HAP-1 (cell line): ENCODE measurements around the gene NR2F2.

ENCODE experiments used
- DNase-seq, 2 experiments: peaks; one replicate each; pipeline ENCODE4 v3.0.0-alpha.2; 2016 to 2020; ENCODE audit warnings: low spot score in 2 of 2
- H3K27me3 ChIP-seq: fragments of 250-450 bp; sonication (Bioruptor Pico); 2 replicates; pipeline ENCODE4 v1.5.1; 2020; ENCODE audit warnings: low read depth, mild to moderate bottlenecking, moderate library complexity
- H3K36me3 ChIP-seq: fragments of 250-450 bp; sonication (Bioruptor Pico); replicated peaks from 2 replicates; pipeline ENCODE4 v1.5.1; 2020; ENCODE audit warnings: mild to moderate bottlenecking
- H3K4me1 ChIP-seq: fragments of 250-450 bp; sonication (Bioruptor Pico); 2 replicates; pipeline ENCODE4 v1.5.1; 2020; ENCODE audit warnings: mild to moderate bottlenecking
- H3K4me3 ChIP-seq: fragments of 250-450 bp; sonication (Bioruptor Pico); 2 replicates; pipeline ENCODE4 v1.5.1; 2020; ENCODE audit warnings: mild to moderate bottlenecking, moderate library complexity
- H3K9me3 ChIP-seq: fragments of 250-450 bp; sonication (Bioruptor Pico); 2 replicates; pipeline ENCODE4 v1.5.1; 2020; ENCODE audit warnings: mild to moderate bottlenecking, moderate library complexity
- in situ Hi-C: fragments of 300-500 bp; cut with MboI; formaldehyde crosslinking; loops from 3 replicates; pipeline ENCODE4 v1.14.3; 2020; ENCODE audit warnings: low sequenced_read_pairs, inconsistent platforms, mixed read lengths

NR2F2 gene

GRCh38 chr15:96307856-96308394, 22.6 kb upstream of the NR2F2 start:
- in situ Hi-C loops = no loop called here
- H3K4me3 ChIP-seq = no peak overlapping the region
- no peaks in the 10 kb centered on the region for H3K9me3 ChIP-seq
- H3K27me3 ChIP-seq = no peaks in the 10 kb centered on the region
- H3K4me1 ChIP-seq = peaks cover 19% of the 10 kb centered on the region
- no peaks in the 10 kb centered on the region for H3K36me3 ChIP-seq
- DNase-seq = no peak

- no peaks in the 10 kb centered on the region for H3K27me3 ChIP-seq
- no peaks in the 10 kb centered on the region for H3K36me3 ChIP-seq
- no peaks in the 10 kb centered on the region for H3K9me3 ChIP-seq
- no peak overlapping the region for H3K4me3 ChIP-seq
- in situ Hi-C loops = no loop called here
- no peak for DNase-seq
- peaks cover 17% of the 10 kb centered on the region for H3K4me1 ChIP-seq
Observed at GRCh38 chr15:96309143-96309660, 21.3 kb upstream of the NR2F2 start.

GRCh38 chr15:96311256-96311955, 19.1 kb upstream of the NR2F2 start:
- Histone ChIP-seq H3K9me3 (no peaks in the 10 kb centered on the region), H3K27me3 (no peaks in the 10 kb centered on the region), H3K36me3 (no peaks in the 10 kb centered on the region), H3K4me1 (peaks cover 17% of the 10 kb centered on the region), H3K4me3 (no peak overlapping the region)
- no peak for DNase-seq
- in situ Hi-C loops = no loop called here

GRCh38 chr15:96311956-96312294, 18.6 kb upstream of the NR2F2 start:
- in situ Hi-C loops = no loop called here
- DNase-seq = no peak
- Histone ChIP-seq H3K4me1 (peaks cover 21% of the 10 kb centered on the region), H3K9me3 (no peaks in the 10 kb centered on the region), H3K36me3 (no peaks in the 10 kb centered on the region), H3K27me3 (no peaks in the 10 kb centered on the region), H3K4me3 (no peak overlapping the region)

- Histone ChIP-seq H3K9me3 (no peaks in the 10 kb centered on the region), H3K27me3 (peaks cover 1% of the 10 kb centered on the region; the same call in 1 of the 2 replicates)
Observed at GRCh38 chr15:96312641-96313335, 17.7 kb upstream of the NR2F2 start.

DNA sequence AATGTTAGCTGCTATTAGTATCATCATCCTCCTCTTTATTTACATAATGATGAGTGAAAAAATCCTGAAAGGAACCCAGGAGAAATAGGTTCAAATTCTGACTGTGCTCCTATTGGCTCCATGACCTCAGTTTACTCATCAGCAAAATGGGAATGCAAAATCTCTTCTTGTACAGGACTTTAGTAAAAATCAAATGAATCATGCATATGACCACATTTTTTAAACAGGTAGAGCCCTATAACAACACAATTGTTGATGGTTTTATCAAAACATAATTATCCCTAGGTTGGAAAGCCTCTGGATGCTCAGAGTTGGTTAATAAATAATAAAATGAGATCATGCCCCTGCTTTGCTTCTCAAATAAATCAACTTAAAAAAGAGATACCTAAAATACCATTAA, 16.0 kb upstream of the NR2F2 start:
- peaks cover 7% of the 10 kb centered on the region; the same call in 1 of the 2 replicates for H3K27me3 ChIP-seq
- H3K4me1 ChIP-seq = peaks cover 25% of the 10 kb centered on the region
- no peak for DNase-seq
- in situ Hi-C loops = no loop called here
- H3K36me3 ChIP-seq = no peaks in the 10 kb centered on the region
- H3K9me3 ChIP-seq = no peaks in the 10 kb centered on the region
- H3K4me3 ChIP-seq = no peak overlapping the region

More at GRCh38 chr15:96312641-96313335, 17.7 kb upstream of the NR2F2 start:
- Histone ChIP-seq H3K36me3 (no peaks in the 10 kb centered on the region), H3K4me3 (no peak overlapping the region), H3K4me1 (peaks cover 25% of the 10 kb centered on the region)
- in situ Hi-C loops = no loop called here
- DNase-seq = no peak

GRCh38 chr15:96314963-96315362, 15.5 kb upstream of the NR2F2 start:
- Histone ChIP-seq H3K36me3 (no peaks in the 10 kb centered on the region), H3K27me3 (peaks cover 7% of the 10 kb centered on the region; the same call in 1 of the 2 replicates), H3K4me1 (peaks cover 25% of the 10 kb centered on the region), H3K9me3 (no peaks in the 10 kb centered on the region), H3K4me3 (no peak overlapping the region)
- in situ Hi-C loops = no loop called here
- no peak for DNase-seq

DNA sequence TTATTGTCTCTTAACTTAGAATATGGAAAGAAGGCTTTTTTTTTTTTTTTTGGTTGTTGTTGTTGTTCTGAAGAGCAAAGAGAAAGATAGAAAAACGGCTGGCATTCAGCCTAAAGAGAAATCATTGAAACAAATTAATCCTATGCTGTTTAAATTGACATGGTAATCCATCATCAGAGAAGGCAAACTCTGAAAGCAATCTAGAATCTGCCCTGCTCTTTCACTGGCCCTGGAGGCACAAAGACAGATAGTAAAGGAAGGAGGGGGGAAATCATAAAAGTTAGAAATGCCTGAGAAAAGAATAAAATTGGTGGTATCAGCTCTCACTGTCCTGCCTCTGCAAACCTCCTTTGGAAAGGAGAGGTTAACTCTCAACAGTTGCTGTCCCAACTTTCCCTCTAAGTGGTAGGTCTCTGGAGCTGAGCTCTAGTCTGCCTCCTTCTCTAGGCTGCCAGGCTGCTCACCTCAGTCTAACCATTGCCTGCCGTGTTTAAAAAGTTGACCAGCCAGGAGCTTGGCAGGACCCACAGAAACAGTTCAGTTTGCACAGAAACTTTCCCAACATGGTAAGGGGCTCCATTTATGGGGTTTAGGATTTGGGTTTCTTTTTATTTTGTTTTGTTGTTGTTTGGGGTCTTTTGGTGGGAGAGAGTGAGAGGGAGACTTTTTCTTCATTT, 13.4 kb upstream of the NR2F2 start:
- in situ Hi-C loops = no loop called here
- no peak for DNase-seq
- Histone ChIP-seq H3K4me1 (peaks cover 14% of the 10 kb centered on the region), H3K4me3 (no peak overlapping the region), H3K36me3 (no peaks in the 10 kb centered on the region), H3K27me3 (peaks cover 7% of the 10 kb centered on the region), H3K9me3 (no peaks in the 10 kb centered on the region)

DNA sequence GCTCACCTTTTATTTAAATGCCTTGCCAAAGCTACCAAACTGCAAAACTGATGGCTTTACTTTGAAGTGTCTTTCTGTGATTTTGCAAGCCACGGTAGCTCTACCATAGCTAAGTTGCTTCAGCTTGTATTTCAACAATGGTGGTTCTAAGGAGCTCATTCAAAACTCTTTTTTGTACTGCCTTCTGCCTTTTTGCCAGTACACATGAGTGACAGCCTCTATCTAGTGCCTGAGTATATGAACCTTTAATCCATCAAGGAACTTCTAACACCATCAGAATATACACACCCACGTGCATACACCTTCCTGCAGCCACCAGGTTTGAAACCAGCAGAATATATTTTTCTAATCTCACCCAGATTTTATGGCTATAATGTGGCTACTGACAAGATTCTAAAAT, 10.4 kb upstream of the NR2F2 start:
- in situ Hi-C loops = no loop called here
- no peaks in the 10 kb centered on the region for H3K36me3 ChIP-seq
- peaks cover 7% of the 10 kb centered on the region for H3K27me3 ChIP-seq
- peaks cover 12% of the 10 kb centered on the region for H3K4me1 ChIP-seq
- no peak for DNase-seq
- H3K9me3 ChIP-seq = no peaks in the 10 kb centered on the region
- no peak overlapping the region for H3K4me3 ChIP-seq

DNA sequence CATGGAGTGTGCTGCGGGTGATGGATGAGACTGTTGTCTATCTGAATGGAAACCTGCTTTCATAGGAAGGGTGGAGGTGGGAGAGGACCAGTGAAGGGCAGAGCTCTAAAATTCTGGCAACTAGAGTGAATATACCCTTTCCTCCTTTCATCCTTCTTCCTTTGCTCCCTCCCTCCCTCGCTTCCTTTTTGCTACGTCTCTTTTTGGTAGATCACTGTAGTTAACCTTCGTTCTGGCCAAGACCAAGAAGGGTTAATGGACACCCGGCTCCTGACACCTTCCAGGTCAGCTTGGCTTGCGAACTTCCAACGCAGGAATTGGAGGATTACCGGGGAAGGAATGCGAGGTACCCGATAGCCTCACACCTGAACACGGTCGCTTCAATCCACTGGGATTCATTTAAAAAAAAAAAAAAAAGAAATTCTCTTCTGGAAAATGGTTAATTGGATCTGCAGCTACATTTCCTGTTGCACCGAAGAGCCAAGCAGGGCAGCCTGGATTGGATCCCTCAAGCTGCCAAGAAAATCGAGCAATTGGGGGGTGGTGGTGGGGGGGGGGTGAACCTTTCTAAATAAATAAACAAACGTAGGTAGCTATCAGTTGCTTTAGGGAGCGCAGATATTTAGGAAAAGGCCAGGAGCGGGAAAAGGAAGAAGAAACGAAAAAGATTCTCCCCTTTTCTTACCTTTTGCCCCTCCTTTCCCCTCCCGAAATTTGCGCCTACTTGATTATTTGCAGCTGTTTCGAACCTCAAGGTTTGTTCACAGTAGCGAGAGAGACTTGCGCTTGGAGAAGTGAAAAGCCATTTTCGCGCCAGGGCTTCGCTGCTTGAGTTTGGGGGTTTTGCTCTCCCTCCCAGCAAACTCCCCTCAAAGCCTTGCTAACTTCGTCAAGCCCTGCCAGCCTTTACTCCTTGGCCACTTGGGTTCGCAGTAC, 9.5 kb upstream of the NR2F2 start:
- Histone ChIP-seq H3K27me3 (peaks cover 7% of the 10 kb centered on the region), H3K4me1 (peaks cover 17% of the 10 kb centered on the region), H3K36me3 (no peaks in the 10 kb centered on the region), H3K9me3 (no peaks in the 10 kb centered on the region), H3K4me3 (no peak overlapping the region)
- DNase-seq = no peak
- in situ Hi-C loops = no loop called here

GRCh38 chr15:96321639-96322535, 8.6 kb upstream of the NR2F2 start:
- no peak overlapping the region for H3K4me3 ChIP-seq
- H3K9me3 ChIP-seq = no peaks in the 10 kb centered on the region
- peaks cover 13% of the 10 kb centered on the region; the same call in 1 of the 2 replicates for H3K4me1 ChIP-seq
- peaks cover 7% of the 10 kb centered on the region for H3K27me3 ChIP-seq
- DNase-seq = no peak
- no peaks in the 10 kb centered on the region for H3K36me3 ChIP-seq
- in situ Hi-C loops = no loop called here

DNA sequence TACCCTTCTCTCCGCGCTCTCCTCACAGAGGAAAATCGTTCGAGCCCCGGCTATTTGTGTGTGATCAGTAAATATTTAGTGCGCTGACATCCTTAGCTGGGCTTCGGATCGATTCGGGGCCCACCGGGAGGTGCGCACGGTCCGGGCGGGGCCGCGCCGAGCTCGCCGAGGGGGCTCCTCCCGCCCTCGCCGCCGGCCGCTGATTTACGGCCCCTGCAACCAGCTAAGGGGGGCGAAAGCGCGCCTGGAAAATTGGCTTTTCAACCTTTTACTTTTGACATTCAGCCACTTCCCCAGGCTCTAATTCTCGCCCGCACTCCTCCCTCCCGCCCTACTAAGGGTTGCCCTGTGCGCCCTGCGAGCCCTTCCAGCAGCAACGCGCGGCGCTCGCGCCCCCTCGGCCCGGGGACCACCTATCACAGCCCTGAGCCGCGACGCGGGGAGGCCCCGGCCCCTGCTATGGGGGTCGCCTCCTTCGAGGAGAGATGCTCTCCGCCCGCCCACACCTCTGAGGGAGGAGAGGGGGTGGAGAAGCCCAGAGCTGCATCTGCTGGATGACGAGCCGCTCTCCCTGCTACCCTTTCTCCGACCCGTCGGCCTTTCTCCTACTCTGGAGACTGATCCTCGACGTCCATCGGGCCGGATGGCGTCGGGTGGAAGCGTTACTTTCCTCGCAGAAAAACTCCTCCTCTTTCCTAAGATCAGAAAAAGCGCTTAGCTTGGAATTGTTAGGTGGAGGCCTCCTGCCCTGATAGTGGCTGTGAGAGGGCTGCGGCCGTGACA, 7.8 kb upstream of the NR2F2 start:
- H3K4me3 ChIP-seq = no peak overlapping the region
- H3K4me1 ChIP-seq = peaks cover 14% of the 10 kb centered on the region
- no peak for DNase-seq
- H3K27me3 ChIP-seq = peaks cover 7% of the 10 kb centered on the region
- in situ Hi-C loops = no loop called here
- no peaks in the 10 kb centered on the region for H3K9me3 ChIP-seq
- no peaks in the 10 kb centered on the region for H3K36me3 ChIP-seq
